Liver (tissue), 9 donors: ENCODE measurements around the gene TBC1D1. TPM values are rescaled to one million over a fixed set of nuclear protein-coding genes. Genes with fewer than 3 reads are reported as not detected.

Source experiments
- DNase-seq: peaks from one replicate; pipeline ENCODE4 v3.0.0-alpha.2; 2017; ENCODE audit warnings: low spot score
- H3K27ac ChIP-seq, 2 donors: one replicate each; pipeline ENCODE4 v1.7.0; 2013; ENCODE audit warnings: inconsistent platforms in 2 of 2, low read length in 2 of 2, control low read depth in 1 of 2, low read depth in 1 of 2, mild to moderate bottlenecking in 1 of 2
- H3K27me3 ChIP-seq, 4 donors: one replicate each; pipeline versions ENCODE4 v1.6.1 to v1.7.0; 2013; ENCODE audit warnings: low read length in 3 of 4, inconsistent platforms in 1 of 4, mild to moderate bottlenecking in 1 of 4, moderate library complexity in 1 of 4; ENCODE audit not compliant: control insufficient read depth in 4 of 4, insufficient read depth in 4 of 4
- H3K36me3 ChIP-seq, 4 donors: one replicate each; pipeline versions ENCODE4 v1.6.1 to v1.7.0; 2013; ENCODE audit warnings: low read length in 3 of 4, mild to moderate bottlenecking in 3 of 4, low read depth in 1 of 4, moderate library complexity in 1 of 4; ENCODE audit not compliant: control insufficient read depth in 4 of 4, insufficient read depth in 3 of 4
- H3K4me1 ChIP-seq, 4 donors: one replicate each; pipeline versions ENCODE4 v1.6.1 to v1.7.0; 2013; ENCODE audit warnings: low read length in 3 of 4, mild to moderate bottlenecking in 3 of 4, moderate library complexity in 1 of 4; ENCODE audit not compliant: control insufficient read depth in 4 of 4, insufficient read depth in 4 of 4
- H3K4me3 ChIP-seq, 3 donors: one replicate each; pipeline versions ENCODE4 v1.6.1 to v1.7.0; 2013; ENCODE audit warnings: low read length in 3 of 3, control low read depth in 1 of 3, low read depth in 1 of 3, mild to moderate bottlenecking in 1 of 3
- H3K9ac ChIP-seq, 2 donors: one replicate each; pipeline ENCODE4 v1.7.0; 2013; ENCODE audit warnings: low read length in 2 of 2, mild to moderate bottlenecking in 2 of 2, moderate library complexity in 2 of 2, control low read depth in 1 of 2, low read depth in 1 of 2
- H3K9me3 ChIP-seq, 4 donors: one replicate each; pipeline versions ENCODE4 v1.6.1 to v1.7.0; 2013; ENCODE audit warnings: low read length in 3 of 4; ENCODE audit not compliant: control insufficient read depth in 4 of 4
- ATF3 ChIP-seq: IDR thresholded peaks from 2 replicates; pipeline ENCODE4 v1.6.1; 2016; ENCODE audit warnings: antibody characterized with exemption
- CTCF ChIP-seq: fragments of 150-350 bp; IDR thresholded peaks from 2 replicates; pipeline ENCODE4 v1.5.1; 2017; ENCODE audit warnings: improper control_type of control experiment, low read depth, low read length; ENCODE audit not compliant: missing input control
- EGR1 ChIP-seq, 2 donors: IDR thresholded peaks; 2 replicates each; pipeline ENCODE4 v1.6.1; 2016 to 2018; ENCODE audit warnings: antibody characterized with exemption in 2 of 2, low read depth in 2 of 2
- FOXA1 ChIP-seq: IDR thresholded peaks from 2 replicates; pipeline ENCODE4 v1.6.1; 2016; ENCODE audit warnings: antibody characterized with exemption
- FOXA2 ChIP-seq: IDR thresholded peaks from 2 replicates; pipeline ENCODE4 v1.6.1; 2016; ENCODE audit warnings: antibody characterized with exemption
- HNF4A ChIP-seq, 2 donors: conservative IDR thresholded peaks; 2 replicates each; pipeline ENCODE4 v1.6.1; 2016; ENCODE audit warnings: antibody characterized with exemption in 2 of 2, mild to moderate bottlenecking in 2 of 2
- HNF4G ChIP-seq: IDR thresholded peaks from 2 replicates; pipeline ENCODE4 v1.6.1; 2016; ENCODE audit warnings: antibody characterized with exemption
- JUND ChIP-seq, 2 donors: IDR thresholded peaks; 2 replicates each; pipeline ENCODE4 v1.6.1; 2016; ENCODE audit warnings: antibody characterized with exemption in 2 of 2
- MAX ChIP-seq: IDR thresholded peaks from 2 replicates; pipeline ENCODE4 v1.6.1; 2016; ENCODE audit warnings: antibody characterized with exemption
- RAD21 ChIP-seq, 2 donors: IDR thresholded peaks; 2 replicates each; pipeline ENCODE4 v1.6.1; 2016; ENCODE audit warnings: antibody characterized with exemption in 2 of 2, mild to moderate bottlenecking in 2 of 2
- REST ChIP-seq: IDR thresholded peaks from 2 replicates; pipeline ENCODE4 v1.6.1; 2016; ENCODE audit warnings: antibody characterized with exemption, mild to moderate bottlenecking
- RXRA ChIP-seq, 2 donors: IDR thresholded peaks; 2 replicates each; pipeline ENCODE4 v1.6.1; 2017 to 2018; ENCODE audit warnings: antibody characterized with exemption in 2 of 2, mild to moderate bottlenecking in 1 of 2
- SP1 ChIP-seq: IDR thresholded peaks from 2 replicates; pipeline ENCODE4 v1.6.1; 2018; ENCODE audit warnings: antibody characterized with exemption, mild to moderate bottlenecking
- TAF1 ChIP-seq: conservative IDR thresholded peaks from 2 replicates; pipeline ENCODE4 v1.6.1; 2016; ENCODE audit warnings: antibody characterized with exemption, mild to moderate bottlenecking
- YY1 ChIP-seq: IDR thresholded peaks from 2 replicates; pipeline ENCODE4 v1.6.1; 2016; ENCODE audit warnings: antibody characterized with exemption, mild to moderate bottlenecking
- ZBTB33 ChIP-seq: IDR thresholded peaks from 2 replicates; pipeline ENCODE4 v1.6.1; 2016; ENCODE audit warnings: antibody characterized with exemption
- WGBS: extraction: QIAGEN DNeasy Blood & Tissue Kit; methylation state at CpG from one replicate; pipeline ENCODE4 v1.1.7; 2013; 5-methylcytosine and 5-hydroxymethylcytosine counted together
- polyA plus RNA-seq, 2 donors: library from polyadenylated mRNA; stranded (reverse) in 1 of 2; unstranded in 1 of 2; fragments of 200-250 nt in 1 of 2; fragments of >200 nt in 1 of 2; fragmentation: Nextera tagmentation in 1 of 2; extraction: Ambion mirVana in 1 of 2; gene quantifications; one replicate each; pipeline versions ENCODE4 v1.2.1 to v1.2.3, GENCODE V29; 2013 to 2015
- total RNA-seq, 2 donors: library from RNA; depleted of rRNA; stranded (reverse); fragments of >200 nt; gene quantifications; one replicate each; pipeline ENCODE4 v1.2.3, GENCODE V29; 2014
- donor health status: healthy.
- donor health status: healthy.
- donor health status: healthy.
- donor health status: healthy.
- donor health status: healthy.

Gene TBC1D1
- total and polyA plus RNA-seq, 4 donors: 15.6 to 41.4 (median 20.9) TPM

- no peak overlapping the region for H3K4me3 ChIP-seq
- no peaks in the 10 kb centered on the region for H3K36me3 ChIP-seq
- WGBS: 56% methylated on average over 6 of the region's 6 CpGs
- TF ChIP-seq SP1 (no peak), TAF1 (no peak), REST (no peak), HNF4A (conservative IDR thresholded peaks at IDR 0.05) (peak in 1 of 2 donors; percentile 14), ZBTB33 (no peak), RXRA (IDR thresholded peaks at IDR 0.05) (peak in 1 of 2 donors; percentile 39), RAD21 (IDR thresholded peaks at IDR 0.05) (peak in 1 of 2 donors; percentile 15), MAX (peak; percentile 17), YY1 (peak; percentile 18)
- no peak overlapping the region for H3K9ac ChIP-seq
- H3K4me1 ChIP-seq: peaks cover 4 to 34% (median 16%) of the 10 kb centered on the region in 4 donors
- no peak overlapping the region for H3K27ac ChIP-seq
- H3K9me3 ChIP-seq: no peaks in the 10 kb centered on the region
- no peaks in the 10 kb centered on the region for H3K27me3 ChIP-seq
- no peak for DNase-seq
These were observed 184.7 kb downstream of the TBC1D1 start for GRCh38 chr4:38075370-38076152.

GRCh38 chr4:38076153-38076669, 185.3 kb downstream of the TBC1D1 start:
- H3K4me1 ChIP-seq: peaks cover 4 to 34% (median 16%) of the 10 kb centered on the region in 4 donors
- no peaks in the 10 kb centered on the region for H3K36me3 ChIP-seq
- no peak overlapping the region for H3K27ac ChIP-seq
- no peaks in the 10 kb centered on the region for H3K27me3 ChIP-seq
- no peak for DNase-seq
- 94% methylated on average over 6 of the region's 6 CpGs for WGBS
- H3K9ac ChIP-seq: no peak overlapping the region
- no peak overlapping the region for H3K4me3 ChIP-seq
- TF ChIP-seq YY1 (no peak), HNF4A (conservative IDR thresholded peaks at IDR 0.05) (no peak), EGR1 (IDR thresholded peaks at IDR 0.05; ENCODE audit: low read depth in 2 of 2) (no peak), REST (no peak), FOXA2 (no peak), SP1 (no peak), JUND (IDR thresholded peaks at IDR 0.05) (no peak), CTCF (no peak), FOXA1 (no peak), ZBTB33 (no peak), ATF3 (no peak), HNF4G (no peak)
- H3K9me3 ChIP-seq: no peaks in the 10 kb centered on the region
